HepG2 (cell line): Measurements from ENCODE around the gene CBLN3. TPM values are rescaled to one million over a fixed set of nuclear protein-coding genes. Genes with fewer than 3 reads are reported as not detected.

Source experiments
- BCL3 ChIP-seq: sonication (generic); formaldehyde crosslinking; IDR thresholded peaks from 2 replicates; pipeline ENCODE4 v1.5.1; 2020; ENCODE audit warnings: mild to moderate bottlenecking, missing genetic modification reagents, moderate library complexity
- ETV5 ChIP-seq: IDR thresholded peaks from 2 replicates; pipeline ENCODE4 v1.6.1; 2018; ENCODE audit warnings: missing biosample characterization, missing genetic modification reagents, inconsistent platforms, borderline replicate concordance
- HMGXB4 ChIP-seq, 2 experiments: sonication (generic) in 1 of 2; formaldehyde crosslinking in 1 of 2; IDR thresholded peaks; 2 replicates each; pipeline versions ENCODE4 v1.4.0 to v1.6.1; 2018 to 2020; ENCODE audit warnings: missing genetic modification reagents in 2 of 2, borderline replicate concordance in 1 of 2, low read depth in 1 of 2, mild to moderate bottlenecking in 1 of 2, missing biosample characterization in 1 of 2
- POGZ ChIP-seq: sonication (generic); formaldehyde crosslinking; IDR thresholded peaks from 2 replicates; pipeline ENCODE4 v1.4.0; 2020; ENCODE audit warnings: mild to moderate bottlenecking, missing genetic modification reagents
- SPEN ChIP-seq: sonication (generic); formaldehyde crosslinking; IDR thresholded peaks from 2 replicates; pipeline ENCODE4 v1.5.1; 2020; ENCODE audit warnings: low read depth, mild to moderate bottlenecking, missing genetic modification reagents
- ZNF512B ChIP-seq: sonication (generic); formaldehyde crosslinking; IDR thresholded peaks from 2 replicates; pipeline ENCODE4 v1.5.1; 2020; ENCODE audit warnings: missing genetic modification reagents, mild to moderate bottlenecking, borderline replicate concordance
- ZNF616 ChIP-seq: sonication (generic); formaldehyde crosslinking; IDR thresholded peaks from 2 replicates; pipeline ENCODE4 v1.5.0; 2020; ENCODE audit warnings: low read depth, mild to moderate bottlenecking, missing genetic modification reagents
- ZNF781 ChIP-seq: sonication (generic); formaldehyde crosslinking; IDR thresholded peaks from 2 replicates; pipeline ENCODE4 v1.5.1; 2020; ENCODE audit warnings: borderline replicate concordance, mild to moderate bottlenecking, missing genetic modification reagents; ENCODE audit errors: not compliant biosample characterization
- ZSCAN29 ChIP-seq: sonication (generic); formaldehyde crosslinking; conservative IDR thresholded peaks from 2 replicates; pipeline ENCODE4 v1.4.0; 2020; ENCODE audit warnings: mild to moderate bottlenecking, missing genetic modification reagents
- polyA plus RNA-seq, 8 experiments: library from polyadenylated mRNA; depleted of rRNA in 3 of 8; stranded (reverse) in 7 of 8; unstranded in 1 of 8; fragments of >200 nt; fragmentation: Illumina TruSeq in 4 of 8; extraction: Trizol in 4 of 8; gene quantifications; 2 replicates each; pipeline versions ENCODE4 v1.2.1 to v1.2.3, GENCODE V29; 2011 to 2016; ENCODE audit warnings: low read depth in 4 of 8, missing spikeins in 1 of 8, mixed read lengths in 1 of 8; ENCODE audit not compliant: insufficient read depth in 1 of 8
- total RNA-seq, 5 experiments: library from RNA; depleted of rRNA; stranded (reverse); fragments of >200 nt; fragmentation: Illumina TruSeq; extraction: Trizol; gene quantifications; 2 replicates each; pipeline ENCODE4 v1.2.3, GENCODE V29; 2016; ENCODE audit warnings: low read depth in 1 of 5

CBLN3 gene
- total and polyA plus RNA-seq, 2 of the 13 experiments (the other 11 are each of a cell fraction or from before 2014, with no cell fraction given), result 0.66 to 0.98 TPM

- TF ChIP-seq ZNF512B (0 out of 2 replicates have a peak, but pooled peaks have one; percentile 71), ZSCAN29 (CRISPR knock-in tag) (0 out of 2 replicates have a peak, but pooled peaks have one; percentile 60), ZNF781 (CRISPR knock-in tag) (peak; percentile 32), BCL3 (CRISPR knock-in tag) (peak; percentile 82; the same call in 1 of the 2 replicates), ETV5 (CRISPR knock-in tag) (peak; percentile 38; the same call in 1 of the 2 replicates), HMGXB4 (CRISPR knock-in tag; IDR thresholded peaks at IDR 0.05; ENCODE audit: borderline replicate concordance in 1 of 2, low read depth in 1 of 2) (0 out of 4 replicates have a peak, but pooled peaks have one; percentile 27 to 33), ZNF616 (CRISPR knock-in tag) (peak; percentile 81; the same call in 1 of the 2 replicates), SPEN (CRISPR knock-in tag) (peak; percentile 18; the same call in 1 of the 2 replicates), POGZ (CRISPR knock-in tag) (0 out of 2 replicates have a peak, but pooled peaks have one; percentile 11)
- TF ChIP-seq, all 625 proteins: peak for 96
These were observed 6.5 kb downstream of the CBLN3 start (continued) for GRCh38 chr14:24422694-24423601.
